Breast epithelium (tissue), 3 donors: ENCODE measurements around the gene ARMC10.
"Not testable (repeated sequence)": the region's sequence is repeated elsewhere in the genome, so short reads cannot be mapped to it uniquely, and the experiment has no call there.

Experiments
- CTCF ChIP-seq, 3 donors: fragments of 450-650 bp; IDR thresholded peaks; one replicate each; pipeline ENCODE4 v1.5.1; 2016 to 2017; ENCODE audit warnings: antibody characterized with exemption in 3 of 3, mild to moderate bottlenecking in 3 of 3, moderate library complexity in 3 of 3
- POLR2A ChIP-seq: fragments of 450-650 bp; IDR thresholded peaks from one replicate; pipeline ENCODE4 v1.6.1; 2016; ENCODE audit warnings: antibody characterized with exemption, mild to moderate bottlenecking, moderate library complexity
- POLR2AphosphoS5 ChIP-seq, 3 donors: sonication (generic); formaldehyde crosslinking; IDR thresholded peaks; one replicate each; pipeline ENCODE4 v1.6.1; 2017; ENCODE audit warnings: antibody characterized with exemption in 3 of 3

GRCh38 chr7:103037823-103038739 lies 36.9 kb upstream of the ARMC10 start:
- TF ChIP-seq CTCF (IDR thresholded peaks at IDR 0.05); POLR2AphosphoS5 (IDR thresholded peaks at IDR 0.05); POLR2A: not testable (repeated sequence)
